CD8-positive, alpha-beta memory T cell (primary cell): Measurements from ENCODE around the gene MRPS10. TPM values are rescaled to one million over a fixed set of nuclear protein-coding genes. Genes with fewer than 3 reads are reported as not detected.

Experiments used
- CTCF ChIA-PET: fragments of 350-600 bp; sonication (Branson Sonifier 250); formaldehyde crosslinking; loops from one replicate; lab custom pipeline; 2021; ENCODE audit warnings: antibody characterized with exemption; lab: Charles Lee
- POLR2A ChIA-PET: fragments of 350-600 bp; sonication (Branson Sonifier 250); formaldehyde crosslinking; loops from one replicate; lab custom pipeline; 2021; ENCODE audit warnings: antibody characterized with exemption; lab: Charles Lee
- DNase-seq, 5 donors: peaks; one replicate each; pipeline versions ENCODE4 v3.0.0 to v3.0.0-alpha.2; 2020 to 2022; ENCODE audit warnings: mixed read lengths in 1 of 5
- H3K27ac ChIP-seq: one replicate; pipeline ENCODE4 v1.7.0; 2013; ENCODE audit warnings: low read depth, mild to moderate bottlenecking, low read length, moderate library complexity
- H3K27me3 ChIP-seq: 2 replicates; pipeline ENCODE4 v1.7.0; 2013; ENCODE audit warnings: low read length, mild to moderate bottlenecking; ENCODE audit not compliant: insufficient read depth, poor library complexity, severe bottlenecking
- H3K36me3 ChIP-seq: 2 replicates; pipeline ENCODE4 v1.7.0; 2013; ENCODE audit warnings: mild to moderate bottlenecking, low read length, moderate library complexity; ENCODE audit not compliant: insufficient read depth
- H3K4me1 ChIP-seq: 2 replicates; pipeline ENCODE4 v1.7.0; 2013; ENCODE audit warnings: mild to moderate bottlenecking, low read length, moderate library complexity; ENCODE audit not compliant: insufficient read depth
- H3K4me3 ChIP-seq: 2 replicates; pipeline ENCODE4 v1.7.0; 2013; ENCODE audit warnings: mild to moderate bottlenecking, low read length
- H3K9me3 ChIP-seq: 2 replicates; pipeline ENCODE4 v1.7.0; 2013; ENCODE audit warnings: mild to moderate bottlenecking, low read length
- H3K27ac Mint-ChIP-seq, 8 donors: one replicate each; pipeline ENCODE4 v1.8.0; 2020 to 2021; ENCODE audit warnings: mixed read lengths in 8 of 8, mild to moderate bottlenecking in 6 of 8, inconsistent platforms in 3 of 8, moderate library complexity in 3 of 8
- H3K27me3 Mint-ChIP-seq, 2 donors: one replicate each; pipeline ENCODE4 v1.8.0; 2020 to 2021; ENCODE audit warnings: mixed read lengths in 2 of 2, mild to moderate bottlenecking in 1 of 2, moderate library complexity in 1 of 2
- H3K36me3 Mint-ChIP-seq, 3 donors: one replicate each; pipeline ENCODE4 v1.8.0; 2020 to 2021; ENCODE audit warnings: mixed read lengths in 3 of 3, inconsistent platforms in 1 of 3, mild to moderate bottlenecking in 1 of 3
- H3K4me1 Mint-ChIP-seq, 3 donors: one replicate each; pipeline ENCODE4 v1.8.0; 2020 to 2021; ENCODE audit warnings: mixed read lengths in 3 of 3, inconsistent platforms in 1 of 3, mild to moderate bottlenecking in 1 of 3
- H3K4me3 Mint-ChIP-seq, 7 donors: one replicate each; pipeline ENCODE4 v1.8.0; 2020 to 2021; ENCODE audit warnings: mixed read lengths in 7 of 7, mild to moderate bottlenecking in 6 of 7, moderate library complexity in 4 of 7, inconsistent platforms in 2 of 7
- H3K9me3 Mint-ChIP-seq, 5 donors: one replicate each; pipeline ENCODE4 v1.8.0; 2020 to 2022; ENCODE audit warnings: mixed read lengths in 5 of 5, mild to moderate bottlenecking in 3 of 5, moderate library complexity in 2 of 5, inconsistent platforms in 1 of 5
- polyA plus RNA-seq: library from polyadenylated mRNA; unstranded; fragments of 300-500 nt; fragmentation: Illumina TruSeq; gene quantifications from one replicate; pipeline ENCODE4 v1.2.3, GENCODE V29; 2021
- total RNA-seq, 2 experiments: library from RNA; stranded (reverse); gene quantifications; one replicate each; pipeline ENCODE4 v1.2.3, GENCODE V29; 2021

MRPS10 gene
- total and polyA plus RNA-seq, 3 experiments from 2014 or later = 50.6 to 51.8 (median 51.3) TPM

DNA sequence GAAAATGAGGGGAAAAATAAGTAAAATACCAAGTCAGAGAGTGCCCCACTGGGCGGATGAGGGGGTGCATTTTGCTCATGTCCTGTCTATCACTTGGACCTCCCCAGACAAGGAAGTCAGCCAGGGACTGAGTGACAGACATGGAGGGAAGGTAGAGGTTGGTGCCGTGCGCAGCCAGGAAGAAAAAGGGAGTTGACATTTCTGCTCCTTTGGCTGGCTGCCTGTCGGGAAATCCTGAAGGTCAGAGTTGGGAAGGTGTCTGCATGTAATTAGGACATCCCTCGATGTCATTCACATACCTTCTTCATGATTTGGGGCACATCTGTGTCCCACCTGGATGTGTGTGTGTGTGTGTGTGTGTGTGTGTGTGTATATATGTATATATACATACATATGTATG, 35.6 kb downstream of the MRPS10 start:
- no peaks in the 10 kb centered on the region for H3K9me3 Mint-ChIP-seq
- peaks cover 6 to 18% of the 10 kb centered on the region in 2 donors for H3K27me3 Mint-ChIP-seq
- Histone ChIP-seq H3K9me3 (no peaks in the 10 kb centered on the region), H3K27ac (no peak overlapping the region), H3K4me3 (no peak overlapping the region), H3K36me3 (no peaks in the 10 kb centered on the region), H3K27me3 (no peaks in the 10 kb centered on the region), H3K4me1 (no peaks in the 10 kb centered on the region)
- ChIA-PET CTCF (no interaction called here), POLR2A (no interaction called here)
- DNase-seq = no peak
- H3K36me3 Mint-ChIP-seq = peaks cover 0 to 4% (median 0%) of the 10 kb centered on the region in 3 donors
- peaks cover 0 to 7% (median 0%) of the 10 kb centered on the region in 3 donors for H3K4me1 Mint-ChIP-seq
- no peak overlapping the region for H3K4me3 Mint-ChIP-seq
- no peak overlapping the region for H3K27ac Mint-ChIP-seq

DNA sequence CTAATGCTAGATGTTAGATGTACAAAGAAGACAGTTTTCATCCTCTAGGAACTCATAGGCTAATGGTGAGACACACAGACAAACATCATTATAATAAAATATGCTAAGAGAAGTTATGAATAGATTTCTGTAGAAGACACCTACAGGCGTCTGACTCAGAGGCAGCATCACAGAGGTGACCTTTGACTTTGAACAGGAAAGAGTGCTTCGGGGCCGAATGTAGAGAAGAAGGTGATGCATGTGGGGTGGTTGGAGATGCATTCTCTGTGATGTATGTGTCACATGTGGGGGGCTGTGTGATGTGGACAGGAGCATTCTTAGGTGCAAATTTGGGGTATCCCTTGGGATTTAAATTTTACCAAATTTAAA, 37.7 kb downstream of the MRPS10 start:
- H3K9me3 ChIP-seq = no peaks in the 10 kb centered on the region
- H3K27me3 Mint-ChIP-seq = peaks cover 6 to 18% of the 10 kb centered on the region in 2 donors
- DNase-seq = no peak
- no peaks in the 10 kb centered on the region for H3K36me3 Mint-ChIP-seq
- POLR2A ChIA-PET = no interaction called here
- H3K4me1 ChIP-seq = no peaks in the 10 kb centered on the region
- no peaks in the 10 kb centered on the region for H3K36me3 ChIP-seq
- no peaks in the 10 kb centered on the region for H3K27me3 ChIP-seq
- CTCF ChIA-PET = no interaction called here
- no peak overlapping the region for H3K27ac Mint-ChIP-seq
- H3K9me3 Mint-ChIP-seq = no peaks in the 10 kb centered on the region
- no peak overlapping the region for H3K4me3 Mint-ChIP-seq
- H3K4me3 ChIP-seq = no peak overlapping the region
- H3K4me1 Mint-ChIP-seq = peaks cover 0 to 7% (median 0%) of the 10 kb centered on the region in 3 donors
- no peak overlapping the region for H3K27ac ChIP-seq

DNA sequence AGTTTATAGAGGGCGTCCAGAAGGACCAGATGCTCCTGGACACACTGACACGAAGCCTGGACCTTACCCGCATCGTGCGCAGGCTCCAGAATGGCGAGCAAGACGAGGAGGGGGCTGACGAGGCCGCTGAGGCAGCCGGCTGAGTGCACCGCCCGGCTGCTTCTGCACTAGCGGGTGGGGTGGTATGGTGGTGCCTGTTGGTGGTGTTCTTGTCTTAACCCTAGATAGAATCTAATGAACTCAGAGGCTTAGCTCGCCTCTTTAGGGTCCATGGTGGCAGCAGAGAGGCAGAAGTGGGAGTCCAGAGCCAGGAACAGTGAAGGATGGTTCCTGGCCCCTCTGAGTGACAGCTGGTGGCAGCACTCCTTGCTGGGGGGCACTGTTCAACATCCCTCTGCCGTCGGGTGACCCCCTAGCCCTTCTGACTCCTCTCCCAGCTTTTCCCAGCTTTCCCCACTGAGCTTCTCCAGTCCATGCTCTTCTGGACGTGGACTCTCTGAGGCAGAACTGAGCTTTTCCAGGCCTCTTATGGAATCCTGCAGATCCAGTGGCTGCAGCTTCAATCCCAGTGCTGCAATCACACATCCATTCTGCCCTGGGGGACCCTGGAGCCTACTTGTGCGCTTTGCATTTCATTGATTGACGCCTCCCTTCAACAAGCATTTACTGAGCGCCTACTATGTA, 38.3 kb downstream of the MRPS10 start:
- no peaks in the 10 kb centered on the region for H3K36me3 Mint-ChIP-seq
- H3K9me3 Mint-ChIP-seq = no peaks in the 10 kb centered on the region
- H3K27me3 Mint-ChIP-seq = peaks cover 6 to 18% of the 10 kb centered on the region in 2 donors
- H3K9me3 ChIP-seq = no peaks in the 10 kb centered on the region
- CTCF ChIA-PET = no interaction called here
- no peak overlapping the region for H3K4me3 ChIP-seq
- no peak overlapping the region for H3K4me3 Mint-ChIP-seq
- H3K36me3 ChIP-seq = no peaks in the 10 kb centered on the region
- DNase-seq = no peak
- H3K27ac ChIP-seq = no peak overlapping the region
- no peak overlapping the region for H3K27ac Mint-ChIP-seq
- no peaks in the 10 kb centered on the region for H3K27me3 ChIP-seq
- H3K4me1 ChIP-seq = no peaks in the 10 kb centered on the region
- POLR2A ChIA-PET = no interaction called here
- H3K4me1 Mint-ChIP-seq = peaks cover 0 to 7% (median 0%) of the 10 kb centered on the region in 3 donors

DNA sequence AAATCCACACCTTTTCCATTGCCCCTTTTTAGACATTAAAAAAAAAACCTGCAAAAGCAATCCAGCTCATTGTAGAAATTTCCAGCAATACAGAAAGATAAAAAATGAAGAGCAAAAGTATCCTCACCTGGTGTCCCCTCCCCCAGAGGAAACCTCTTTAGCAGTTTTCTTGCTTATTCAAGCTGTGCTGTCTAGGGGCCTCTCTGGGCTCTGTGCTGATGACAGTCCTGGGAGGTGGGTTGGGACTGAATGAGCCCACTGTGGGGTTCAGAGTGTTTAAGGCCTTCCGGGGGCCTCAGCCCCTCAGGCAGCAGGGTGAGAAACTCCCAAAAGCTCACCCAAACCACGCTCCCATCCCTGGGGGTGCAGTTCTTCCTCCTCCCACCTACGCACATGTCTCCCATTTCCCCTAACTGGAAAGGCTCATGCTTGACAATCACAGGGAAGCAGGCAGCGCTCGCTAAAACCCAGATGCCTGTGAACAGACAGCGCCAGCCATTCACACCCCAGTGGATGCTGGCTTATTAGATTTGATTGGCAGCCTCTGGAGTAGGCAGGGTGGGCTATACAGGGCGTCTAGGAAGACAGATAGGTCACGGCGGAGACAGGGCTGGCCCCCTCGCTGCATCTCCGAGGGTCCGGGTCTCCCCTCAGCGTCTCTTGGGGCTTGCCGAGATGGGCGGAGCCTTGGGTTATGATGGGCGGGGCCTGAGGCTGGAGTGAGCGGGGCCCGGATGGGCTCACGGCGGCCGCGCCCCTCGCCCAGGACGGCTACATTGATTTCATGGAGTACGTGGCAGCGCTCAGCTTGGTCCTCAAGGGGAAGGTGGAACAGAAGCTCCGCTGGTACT, 39.9 kb downstream of the MRPS10 start:
- peaks cover 6 to 13% of the 10 kb centered on the region in 2 donors for H3K27me3 Mint-ChIP-seq
- peaks cover 0 to 7% (median 0%) of the 10 kb centered on the region in 3 donors for H3K4me1 Mint-ChIP-seq
- H3K9me3 Mint-ChIP-seq = no peaks in the 10 kb centered on the region
- no peaks in the 10 kb centered on the region for H3K36me3 Mint-ChIP-seq
- no peaks in the 10 kb centered on the region for H3K4me1 ChIP-seq
- H3K27ac ChIP-seq = no peak overlapping the region
- ChIA-PET POLR2A (interaction anchor here (0.6 kb wide), 1 partner anchor 126 kb away, joined by 3 read pairs; no protein-coding TSS in a partner anchor), CTCF (interaction anchor here (0.7 kb wide), 1 partner anchor 10 kb away, joined by 3 read pairs; no protein-coding TSS in a partner anchor)
- no peaks in the 10 kb centered on the region for H3K9me3 ChIP-seq
- no peaks in the 10 kb centered on the region for H3K27me3 ChIP-seq
- peak in 1 of 5 donors; percentile 6 for DNase-seq
- H3K36me3 ChIP-seq = no peaks in the 10 kb centered on the region
- H3K4me3 Mint-ChIP-seq = peak overlapping the region in 1 of 7 donors; percentile 17
- H3K4me3 ChIP-seq = no peak overlapping the region
- H3K27ac Mint-ChIP-seq = no peak overlapping the region

DNA sequence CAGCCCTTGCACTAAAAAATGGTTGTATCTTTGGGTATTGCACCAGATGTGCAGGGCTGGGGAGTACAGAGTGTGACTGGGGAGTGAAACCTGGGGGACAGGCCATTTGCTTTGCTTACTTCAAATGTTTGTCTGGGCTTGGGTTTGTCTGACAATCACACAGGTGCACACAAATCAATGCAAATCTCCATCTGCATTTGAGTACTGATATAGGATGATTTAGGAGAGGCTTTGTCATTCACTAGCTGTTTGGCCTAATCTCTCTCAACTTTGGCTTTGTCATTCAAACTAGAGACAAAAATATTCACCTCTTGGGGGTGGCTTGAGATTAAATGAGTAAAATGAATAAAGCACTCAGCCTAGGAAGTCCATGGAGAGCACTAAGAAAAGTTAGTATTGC, 40.7 kb downstream of the MRPS10 start:
- H3K4me3 Mint-ChIP-seq = no peak overlapping the region
- H3K4me1 Mint-ChIP-seq = peaks cover 0 to 7% (median 0%) of the 10 kb centered on the region in 3 donors
- no peak overlapping the region for H3K4me3 ChIP-seq
- no peak overlapping the region for H3K27ac ChIP-seq
- no peaks in the 10 kb centered on the region for H3K27me3 ChIP-seq
- H3K9me3 Mint-ChIP-seq = no peaks in the 10 kb centered on the region
- ChIA-PET CTCF (interaction anchor here (0.7 kb wide), 1 partner anchor 10 kb away, joined by 3 read pairs; no protein-coding TSS in a partner anchor), POLR2A (no interaction called here)
- H3K27me3 Mint-ChIP-seq = peaks cover 6 to 13% of the 10 kb centered on the region in 2 donors
- no peaks in the 10 kb centered on the region for H3K36me3 ChIP-seq
- H3K36me3 Mint-ChIP-seq = no peaks in the 10 kb centered on the region
- no peaks in the 10 kb centered on the region for H3K9me3 ChIP-seq
- no peak for DNase-seq
- H3K4me1 ChIP-seq = no peaks in the 10 kb centered on the region
- no peak overlapping the region for H3K27ac Mint-ChIP-seq

DNA sequence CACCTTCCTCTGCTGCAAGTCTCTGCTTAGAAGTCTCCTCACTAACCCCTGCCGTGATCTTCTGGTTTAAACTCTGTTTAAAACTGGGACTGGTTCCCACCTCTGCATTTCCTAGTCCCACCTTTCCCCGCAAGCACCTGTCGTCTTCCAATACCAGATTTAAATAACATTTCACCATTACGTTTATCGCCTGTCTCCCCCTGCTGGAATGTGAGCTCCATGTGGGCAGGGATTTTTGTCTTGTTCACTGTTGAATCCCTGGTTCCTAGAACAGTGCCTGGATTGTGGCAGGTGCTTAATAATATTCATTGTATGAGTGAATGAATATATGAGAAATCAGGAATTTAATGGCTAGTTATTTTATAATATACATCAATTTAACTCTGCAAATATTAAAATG, 41.8 kb downstream of the MRPS10 start:
- Mint-ChIP-seq H3K9me3 (no peaks in the 10 kb centered on the region), H3K4me3 (no peak overlapping the region), H3K36me3 (no peaks in the 10 kb centered on the region), H3K4me1 (peaks cover 0 to 7% (median 0%) of the 10 kb centered on the region in 3 donors), H3K27me3 (peaks cover 6 to 11% of the 10 kb centered on the region in 2 donors), H3K27ac (no peak overlapping the region)
- no peak overlapping the region for H3K4me3 ChIP-seq
- no peak for DNase-seq
- CTCF ChIA-PET = no interaction called here
- H3K4me1 ChIP-seq = no peaks in the 10 kb centered on the region
- POLR2A ChIA-PET = no interaction called here
- H3K27ac ChIP-seq = no peak overlapping the region
- no peaks in the 10 kb centered on the region for H3K9me3 ChIP-seq
- H3K36me3 ChIP-seq = no peaks in the 10 kb centered on the region
- no peaks in the 10 kb centered on the region for H3K27me3 ChIP-seq

DNA sequence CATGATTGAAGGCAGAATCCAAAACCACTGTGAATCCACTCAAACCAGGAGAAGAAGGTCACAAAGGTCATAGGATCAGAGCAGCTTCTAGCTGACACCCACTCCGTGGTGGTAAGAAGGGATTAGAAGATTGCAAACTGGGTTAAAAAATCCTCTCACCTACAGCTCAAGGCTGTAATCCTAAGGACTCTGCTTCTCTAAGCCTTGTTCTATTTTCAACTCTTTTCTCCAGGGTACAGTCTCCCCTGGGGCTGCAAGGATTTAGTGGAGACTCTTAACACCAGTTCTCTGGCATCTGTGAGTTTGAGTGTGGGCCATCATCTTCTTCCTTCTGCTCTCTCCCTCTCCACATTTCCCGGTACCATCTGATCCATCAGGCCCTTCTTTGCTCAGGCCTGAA, 44.6 kb downstream of the MRPS10 start, which contains the start of gene GUCA1A:
Gene GUCA1A, plus strand, starts transcription at position 264 of the 400 bp plus-strand sequence. CDS start 250 bp downstream, outside the sequence.
- H3K27ac ChIP-seq = no peak within 1 kb of the TSS
- ChIA-PET CTCF (interaction anchor here (1.1 kb wide), 1 partner anchor 327 kb away, joined by 3 read pairs; no protein-coding TSS in a partner anchor), POLR2A (no interaction called here)
- no peaks in the 10 kb centered on the region for H3K9me3 ChIP-seq
- no peak within 1 kb of the TSS for H3K4me3 ChIP-seq
- peak within 1 kb of the TSS in 1 of 8 donors; percentile 92 for H3K27ac Mint-ChIP-seq
- no peak within 1 kb of the TSS for H3K4me3 Mint-ChIP-seq
- no peaks in the 10 kb centered on the region for H3K4me1 ChIP-seq
- no peaks in the 10 kb centered on the region for H3K36me3 ChIP-seq
- H3K27me3 ChIP-seq = no peaks in the 10 kb centered on the region
- no peak for DNase-seq
- no peaks in the 10 kb centered on the region for H3K36me3 Mint-ChIP-seq
- H3K4me1 Mint-ChIP-seq = peaks cover 0 to 4% (median 0%) of the 10 kb centered on the region in 3 donors
- H3K27me3 Mint-ChIP-seq = peaks cover 3 to 6% of the 10 kb centered on the region in 2 donors
- H3K9me3 Mint-ChIP-seq = no peaks in the 10 kb centered on the region
